RCC 7860 (cell line): ENCODE measurements around the gene CARD6.
"Not testable (repeated sequence)": the region's sequence is repeated elsewhere in the genome, so short reads cannot be mapped to it uniquely, and the experiment has no call there.

ENCODE experiments used
- DNase-seq: peaks from one replicate; pipeline ENCODE4 v3.0.0-alpha.2; 2015; ENCODE audit warnings: low spot score
- FAIRE-seq: peaks from 2 replicates; lab custom pipeline; 2012; peaks lifted over from hg19 to GRCh38; lab: Jason Lieb, UNC

The CARD6 gene

DNA sequence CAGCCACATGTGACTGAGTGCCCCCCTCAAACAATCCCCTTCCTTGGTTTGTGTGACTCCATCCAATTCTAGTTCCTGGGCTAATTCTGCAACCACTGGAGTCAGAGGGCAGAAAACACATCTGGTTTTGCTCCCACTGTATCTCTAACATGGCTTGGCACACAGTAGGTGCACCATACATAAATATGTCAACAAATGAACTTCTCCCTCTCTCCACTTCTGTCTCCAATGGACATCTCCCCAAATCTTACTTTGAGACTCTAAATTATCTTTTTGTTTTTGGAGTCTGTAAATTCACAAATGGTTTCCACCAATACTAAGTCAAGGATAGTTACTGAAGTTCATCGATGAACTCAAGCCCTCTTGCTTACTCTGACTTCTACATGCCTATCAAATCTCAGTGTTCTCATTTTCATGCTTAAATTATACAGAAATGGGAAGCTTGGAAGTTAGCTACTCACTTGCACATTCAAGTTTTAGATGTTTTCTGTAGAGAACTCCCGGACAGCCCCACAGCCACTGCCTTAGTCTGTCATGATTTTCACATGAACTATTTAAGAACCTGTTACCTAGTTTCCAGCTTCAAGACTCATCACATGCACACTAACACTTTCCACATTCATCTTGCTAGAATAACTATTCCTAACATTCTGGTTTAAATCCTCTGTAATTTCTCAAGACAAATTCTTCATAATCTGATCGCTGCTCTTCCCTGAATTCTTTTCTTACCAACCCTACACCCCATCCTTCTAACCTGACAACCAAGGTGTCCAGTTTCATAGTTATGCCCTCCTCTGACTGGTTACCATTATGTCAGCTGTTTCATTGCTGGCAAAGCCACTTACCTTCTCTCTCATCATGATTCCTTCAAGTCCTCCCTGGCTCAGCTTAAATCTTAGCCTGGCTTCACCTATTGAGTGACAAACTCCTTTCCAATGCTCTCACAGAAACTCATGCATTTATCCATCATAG, 12.2 kb upstream of the CARD6 start:
- FAIRE-seq (no peak), DNase-seq (no peak)

DNA sequence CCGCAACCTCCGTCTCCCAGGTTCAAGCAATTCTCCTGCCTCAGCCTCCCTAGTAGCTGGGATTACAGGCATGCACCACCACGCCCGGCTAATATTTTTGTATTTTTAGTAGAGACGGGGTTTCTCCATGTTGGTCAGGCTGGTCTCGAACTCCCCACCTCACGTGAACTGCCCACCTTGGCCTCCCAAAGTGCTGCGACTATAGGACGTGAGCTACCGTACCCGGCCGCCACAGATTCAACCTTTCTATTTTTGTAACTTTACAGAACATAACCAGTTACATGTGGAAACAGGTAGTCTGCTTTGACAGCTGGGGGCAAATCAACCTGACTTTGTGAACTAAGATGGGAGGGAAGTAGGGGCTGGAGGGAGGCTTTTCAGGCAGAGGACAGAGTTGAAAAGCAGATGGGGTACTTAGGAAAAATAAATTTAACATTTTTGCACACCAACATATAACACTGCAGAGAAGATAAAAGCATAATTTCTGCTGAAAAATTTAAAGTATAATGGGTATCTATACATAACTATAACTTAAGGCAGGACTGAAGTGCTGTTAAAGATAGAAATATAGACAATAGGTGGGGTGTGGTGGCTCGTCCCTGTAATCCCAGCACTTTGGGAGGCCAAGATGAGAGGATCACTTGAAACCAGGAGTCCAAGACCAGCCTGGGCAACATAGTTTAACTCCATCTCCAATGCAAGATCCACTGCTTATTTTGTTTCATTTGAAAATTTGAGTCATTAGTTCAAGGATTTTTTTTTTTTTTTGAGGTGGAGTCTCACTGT, 11.2 kb upstream of the CARD6 start:
- FAIRE-seq (no peak), DNase-seq (no peak)

DNA sequence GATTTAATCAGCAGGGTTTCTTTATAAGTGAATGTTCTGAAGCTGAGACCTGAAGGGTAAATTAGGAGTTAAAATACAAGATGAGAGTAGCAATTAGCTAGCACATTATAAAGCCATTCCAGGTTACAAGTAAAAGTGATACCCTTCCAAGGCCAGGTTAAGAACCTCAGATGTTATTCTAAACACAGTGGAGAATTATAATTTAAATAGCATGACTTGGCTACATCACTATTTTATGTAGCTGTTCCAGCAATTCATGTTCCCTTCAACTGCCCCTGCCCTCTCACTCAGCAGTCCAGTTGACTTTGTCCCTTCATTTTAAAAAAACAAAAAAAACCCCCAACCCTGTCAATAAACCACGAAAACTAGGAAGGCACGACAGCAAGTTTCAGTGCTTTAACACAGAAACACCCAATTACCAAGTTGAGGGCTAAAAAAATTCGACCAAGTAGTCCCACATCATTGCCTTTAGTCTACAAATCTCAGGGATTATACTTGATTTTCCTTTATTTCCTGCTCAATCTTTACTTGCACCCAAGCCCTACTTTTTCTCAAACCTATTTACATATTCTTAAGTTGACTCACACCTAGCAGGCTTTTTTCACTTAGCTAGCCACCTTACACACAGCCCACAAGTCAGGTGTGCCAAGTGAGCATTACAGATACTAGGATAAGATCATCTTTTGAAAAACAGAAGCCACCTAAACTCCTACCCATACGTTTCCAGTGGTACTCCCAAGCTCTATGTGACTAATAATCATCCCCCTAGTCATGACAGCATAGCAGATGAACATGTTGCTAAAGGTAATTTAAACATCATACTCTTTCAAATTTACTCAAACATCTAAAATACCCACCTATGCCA, 9.6 kb upstream of the CARD6 start:
- DNase-seq, result no peak
- FAIRE-seq, result no peak

DNA sequence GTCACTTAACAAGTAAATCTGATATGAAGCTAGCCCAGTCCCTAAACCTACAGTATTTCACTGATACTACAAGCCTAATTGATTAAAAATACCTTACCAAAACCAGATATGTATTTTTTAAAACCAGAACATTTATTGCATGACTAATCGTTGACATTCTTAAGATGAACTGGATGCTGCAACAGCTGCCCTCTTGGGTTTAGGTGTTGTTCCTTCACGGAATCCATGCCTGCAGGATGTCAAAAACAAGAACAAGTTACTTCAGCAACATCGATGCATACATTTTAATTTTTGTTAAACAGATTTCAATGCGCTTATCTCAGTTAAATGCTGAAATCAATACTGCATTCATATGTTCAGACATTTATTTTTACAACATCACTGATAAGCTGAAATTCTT, 8.8 kb upstream of the CARD6 start:
- DNase-seq (no peak), FAIRE-seq (no peak)

DNA sequence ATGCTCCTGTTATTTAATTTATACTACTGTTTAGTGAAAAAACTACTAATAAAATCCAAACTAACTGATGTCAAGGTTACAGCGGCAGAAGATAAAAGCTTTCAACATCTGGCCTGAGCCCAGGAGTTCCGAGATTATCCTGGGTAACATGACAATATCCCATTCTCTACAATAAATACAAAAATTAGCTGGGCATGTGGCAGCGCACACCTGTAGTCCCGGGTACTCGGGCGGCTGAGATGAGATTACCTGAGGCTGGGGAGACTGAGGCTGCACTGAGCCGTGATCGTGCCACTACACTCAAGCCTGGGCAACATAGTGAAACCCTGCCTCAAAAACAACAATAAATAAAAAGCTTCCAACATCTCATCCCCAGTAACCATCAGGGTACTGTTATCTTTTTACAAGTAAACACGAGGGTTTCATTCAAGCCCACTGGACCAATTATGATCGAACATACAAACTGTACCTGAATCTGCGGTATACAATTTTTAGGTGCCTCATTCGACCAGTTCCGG, 7.4 kb upstream of the CARD6 start:
- DNase-seq, result no peak
- no peak for FAIRE-seq

DNA sequence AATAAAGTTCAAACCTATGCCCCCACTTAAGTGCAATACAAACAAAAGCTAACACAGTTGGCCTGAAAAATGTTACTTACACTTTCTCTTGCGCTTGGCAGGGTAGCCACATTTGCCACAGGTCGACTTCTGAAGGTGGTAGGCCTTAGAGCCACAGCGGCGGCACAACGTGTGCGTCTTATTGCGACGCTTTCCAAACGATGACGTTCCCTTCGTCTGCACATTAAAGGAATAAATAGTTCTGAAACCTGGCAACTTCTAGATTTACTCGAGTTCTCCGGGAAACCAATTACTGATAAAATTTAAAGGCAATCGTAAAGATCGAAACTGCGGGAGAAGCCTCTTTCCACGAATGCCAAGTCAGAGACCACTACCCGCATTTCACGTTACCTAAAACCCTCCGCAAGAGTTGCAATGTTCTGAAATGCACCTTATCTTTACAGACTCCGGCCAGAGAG, 6.7 kb upstream of the CARD6 start:
- DNase-seq, result no peak
- no peak for FAIRE-seq

DNA sequence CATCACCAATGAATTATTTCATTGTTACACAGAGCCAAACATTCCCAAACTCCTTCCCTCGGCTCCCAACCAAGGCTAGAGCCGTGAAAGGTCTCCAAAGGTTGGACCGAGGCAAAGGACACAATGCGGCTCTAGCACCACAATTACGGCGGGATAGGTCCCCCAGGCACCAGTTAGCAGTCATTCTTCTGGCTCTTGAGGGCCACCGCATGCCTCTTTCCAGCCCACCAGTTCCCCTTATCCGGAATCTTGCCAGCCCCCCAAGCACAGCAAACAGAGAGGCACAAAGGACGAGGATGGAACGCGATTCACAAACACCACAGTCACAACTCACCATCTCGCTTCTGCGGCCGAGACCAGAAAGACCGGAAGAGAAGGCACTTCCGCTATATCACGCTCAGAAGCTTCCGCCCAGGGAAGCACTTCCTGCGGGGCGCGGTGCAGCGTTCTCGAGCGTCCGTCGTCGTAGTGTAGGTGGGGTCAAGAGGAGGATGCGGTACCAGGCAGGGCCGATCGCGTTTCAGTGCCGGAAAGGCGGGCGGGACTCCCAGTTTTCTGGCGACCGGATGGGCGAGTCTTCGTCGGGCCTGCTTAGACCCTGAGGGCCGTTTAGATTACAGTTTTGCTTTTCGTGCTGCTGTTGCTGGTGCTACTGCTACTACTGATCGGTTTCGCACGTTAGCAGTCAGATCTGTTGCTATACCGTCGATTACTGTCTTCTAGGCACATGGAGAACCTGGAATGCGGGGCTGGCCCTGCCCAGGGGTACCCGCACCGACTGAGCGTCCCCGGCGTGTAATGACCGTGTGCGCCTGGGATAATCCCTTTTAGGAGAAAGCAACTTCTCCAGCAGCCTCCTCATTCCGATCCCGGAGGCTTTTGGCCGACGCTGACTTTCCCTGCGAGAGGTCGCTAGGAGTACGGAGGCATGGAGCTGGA, 6.0 kb upstream of the CARD6 start, which contains the start of gene RPL37:
Gene RPL37 (minus strand): TSS at position 374 of the 939 bp plus-strand sequence. CDS start 37 bp downstream, at position 337.
- FAIRE-seq (peak; percentile 85), DNase-seq (peak; percentile 98)

DNA sequence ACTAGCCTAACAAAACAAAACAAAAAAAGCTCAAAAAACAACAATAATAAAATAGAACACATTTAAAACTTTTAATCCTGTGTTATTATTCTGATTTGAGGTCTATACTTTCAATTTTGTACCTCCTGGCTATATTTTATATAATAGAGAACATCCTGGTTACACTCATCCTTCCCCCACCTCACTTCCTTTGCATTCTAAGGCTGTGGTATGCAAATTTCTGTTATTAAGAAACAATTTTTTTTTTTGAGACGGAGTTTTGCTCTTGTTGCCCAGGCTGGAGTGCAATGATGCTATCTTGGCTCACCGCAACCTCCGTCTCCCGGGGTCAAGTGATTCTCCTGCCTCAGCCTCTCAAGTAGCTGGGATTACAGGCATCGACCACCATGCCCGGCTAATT, 3.1 kb upstream of the CARD6 start:
- DNase-seq (no peak), FAIRE-seq (no peak)

DNA sequence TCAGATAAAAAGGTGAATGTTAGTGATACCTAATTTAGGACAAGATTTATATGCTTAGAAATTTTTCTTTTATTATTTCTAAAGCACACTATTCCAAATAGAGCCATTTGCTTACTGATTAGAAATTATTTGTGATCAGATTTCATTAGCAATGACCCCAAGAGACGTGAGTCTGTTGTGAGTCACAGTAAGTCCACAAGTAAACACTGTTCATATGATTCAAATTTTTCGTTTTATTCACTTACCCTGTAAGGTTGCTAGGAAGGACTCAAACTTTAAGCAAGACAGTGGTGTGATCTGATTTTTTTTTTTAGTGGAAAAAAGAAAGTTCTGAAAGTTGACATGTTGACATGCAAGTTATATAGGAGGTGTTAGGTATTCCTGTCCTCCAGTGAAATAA, 1.2 kb downstream of the CARD6 start:
- DNase-seq (no peak), FAIRE-seq (no peak)

DNA sequence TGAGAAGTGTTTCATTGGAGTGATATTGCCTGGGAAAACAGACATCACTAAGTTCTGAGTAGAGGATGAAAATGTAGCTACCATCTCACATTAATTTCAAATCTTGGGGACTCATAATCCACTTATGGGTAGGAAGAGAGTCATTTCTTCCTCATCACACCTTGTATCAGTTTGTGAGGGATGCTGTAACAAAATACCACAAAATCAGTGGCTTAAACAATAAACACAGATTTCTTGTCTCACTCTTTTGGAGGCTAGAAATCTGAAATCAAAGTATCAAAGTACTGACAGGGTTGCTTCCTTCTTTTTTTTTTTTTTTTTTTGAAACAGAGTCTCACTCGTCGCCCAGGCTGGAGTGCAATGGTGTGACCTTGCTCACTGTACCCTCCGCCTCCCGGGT, 3.4 kb downstream of the CARD6 start:
- FAIRE-seq (no peak), DNase-seq (no peak)

DNA sequence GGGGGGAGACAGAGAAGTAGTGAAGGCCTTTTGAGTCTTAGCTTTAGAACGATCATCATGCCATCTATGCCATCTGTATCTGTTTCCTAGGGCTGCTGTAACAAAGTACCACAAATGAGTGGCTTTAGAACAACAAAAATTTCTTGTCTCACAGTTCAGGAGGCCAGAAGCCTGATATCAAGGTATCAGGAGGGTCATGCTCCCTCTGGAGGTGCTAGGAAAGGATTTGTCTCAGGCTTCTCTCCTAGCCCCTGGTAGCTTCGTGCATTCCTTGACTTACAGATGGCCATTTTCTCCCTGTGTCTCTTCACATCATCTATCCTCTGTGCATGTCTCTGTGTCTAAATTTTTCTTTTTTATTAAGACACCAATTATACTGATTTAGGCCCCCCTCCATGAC, 5.2 kb downstream of the CARD6 start:
- no peak for FAIRE-seq

DNA sequence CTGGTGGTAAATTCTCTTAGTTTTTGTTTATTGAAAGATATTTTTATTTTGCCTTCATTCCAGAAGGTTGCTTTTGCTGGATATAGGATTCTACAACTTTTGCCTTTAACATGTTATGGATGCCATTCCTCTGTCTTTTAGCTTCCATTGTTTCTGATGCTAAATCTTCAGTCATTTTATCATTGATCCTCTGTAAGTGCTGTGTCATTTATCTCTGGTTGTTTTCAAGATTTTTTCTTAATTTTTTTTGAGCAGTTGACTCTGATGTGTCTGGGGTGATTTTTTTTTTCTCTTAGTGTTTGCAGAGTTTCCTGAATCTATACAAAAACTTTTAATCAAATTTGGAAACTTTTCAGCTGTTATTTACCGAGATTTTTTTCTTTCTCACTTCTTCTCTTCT, 6.4 kb downstream of the CARD6 start:
- FAIRE-seq, result no peak
- no peak for DNase-seq

More for the DNA sequence above, 5.2 kb downstream of the CARD6 start:
- DNase-seq, result no peak

DNA sequence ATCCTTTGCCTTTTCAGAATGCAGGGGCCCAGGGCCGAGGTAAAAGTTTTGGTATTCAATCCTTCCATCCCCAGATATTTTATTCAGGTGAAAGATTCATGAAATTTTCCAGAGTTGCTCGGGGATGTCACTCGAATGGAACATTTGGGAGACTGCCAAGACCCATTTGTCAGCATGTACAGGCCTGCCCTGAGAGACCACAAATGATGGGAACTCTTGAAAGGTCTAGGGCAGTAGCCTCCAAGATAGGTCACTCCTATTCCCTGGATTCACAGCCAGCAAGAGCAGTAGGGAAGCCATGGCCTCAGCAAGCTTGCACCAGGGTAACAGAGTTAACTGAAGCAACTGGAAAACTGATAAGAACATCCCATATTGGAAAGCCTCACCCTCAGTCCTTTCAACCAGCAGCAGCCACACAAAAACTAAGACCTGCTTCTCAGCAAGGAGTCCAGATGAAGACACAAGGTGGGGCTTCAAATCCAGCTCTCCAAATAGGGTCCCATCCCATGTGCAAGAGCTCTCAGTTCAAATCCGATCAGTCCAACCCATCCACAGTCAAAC, 12.5 kb downstream of the CARD6 start:
- FAIRE-seq, result peak; percentile 83
- DNase-seq, result peak; percentile 62

DNA sequence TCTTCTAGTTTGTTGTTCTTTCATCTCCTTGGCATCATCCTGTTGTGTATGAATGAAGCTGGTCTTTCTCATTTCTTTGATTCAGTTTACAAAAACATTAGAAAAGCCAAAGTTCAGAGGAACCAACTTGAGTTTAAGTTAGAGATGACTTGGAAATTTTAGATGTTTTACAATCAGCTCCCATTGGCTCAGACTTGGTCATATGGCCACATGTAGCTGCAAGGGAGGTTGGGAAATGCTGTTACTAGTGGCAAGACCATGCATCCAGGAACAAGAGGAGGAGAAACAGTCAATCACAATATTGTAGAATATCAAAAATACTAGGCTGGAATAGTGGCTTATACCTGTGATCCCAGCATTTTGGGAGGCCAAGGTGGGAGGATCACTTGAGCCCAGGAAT, 19.5 kb downstream of the CARD6 start:
- DNase-seq (no peak), FAIRE-seq (no peak)

DNA sequence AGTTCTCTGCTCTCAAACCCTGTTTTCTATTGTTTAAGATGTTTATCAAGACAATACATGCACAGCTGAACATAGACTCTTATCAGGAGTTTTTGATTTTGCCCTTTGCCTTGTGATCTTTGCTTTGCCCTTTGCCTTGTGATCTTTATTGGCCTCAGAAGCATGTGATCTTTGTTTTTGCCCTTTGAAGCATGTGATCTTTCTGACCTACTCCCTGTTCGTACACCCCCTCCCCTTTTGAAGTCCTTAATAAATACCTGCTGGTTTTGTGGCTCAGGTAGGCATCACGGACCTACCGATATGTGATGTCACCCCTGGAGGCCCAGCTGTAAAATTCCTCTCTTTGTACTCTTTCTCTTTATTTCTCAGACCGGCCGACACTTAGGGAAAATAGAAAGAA, 23.8 kb downstream of the CARD6 start:
- not testable (repeated sequence) for DNase-seq, FAIRE-seq

DNA sequence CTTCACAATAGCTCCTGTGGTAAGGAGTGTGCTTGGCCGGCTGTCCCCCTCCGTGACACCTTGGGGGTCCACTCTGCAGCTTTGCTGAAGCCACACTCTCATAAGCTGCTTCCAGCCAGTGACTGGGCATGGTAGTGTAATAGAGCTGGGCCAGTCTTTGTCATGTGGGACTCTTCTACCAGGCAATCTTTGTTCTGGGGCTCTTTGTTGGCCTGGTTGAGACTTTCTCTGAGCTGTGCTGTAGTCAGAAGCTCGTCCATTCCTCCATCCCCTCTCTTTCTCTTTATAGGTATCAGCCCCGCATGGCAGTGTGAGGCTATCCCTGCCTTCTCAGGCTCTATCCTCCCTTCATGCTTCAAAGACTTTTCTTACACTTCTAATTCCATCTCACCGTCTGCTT, 25.7 kb downstream of the CARD6 start:
- FAIRE-seq (no peak), DNase-seq (no peak)

DNA sequence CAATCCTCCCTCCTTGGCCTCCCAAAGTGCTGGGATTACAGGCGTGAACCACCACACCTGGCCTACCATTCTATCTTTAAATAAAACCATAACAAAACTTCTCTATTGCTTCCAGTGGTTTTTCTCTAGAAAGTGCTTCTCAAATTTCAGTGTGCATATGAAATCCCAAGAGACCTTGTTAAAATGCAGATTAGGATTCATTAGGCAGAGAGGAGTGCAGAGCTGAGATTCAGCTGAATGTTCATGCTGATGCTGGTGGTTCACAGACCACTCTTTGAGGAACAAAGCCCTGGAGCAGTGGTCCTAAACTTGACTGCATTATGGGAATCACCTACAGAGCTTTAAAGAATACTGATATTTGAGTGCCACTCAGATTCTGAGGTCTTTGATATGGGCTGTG, 28.2 kb downstream of the CARD6 start:
- no peak for FAIRE-seq
- no peak for DNase-seq

DNA sequence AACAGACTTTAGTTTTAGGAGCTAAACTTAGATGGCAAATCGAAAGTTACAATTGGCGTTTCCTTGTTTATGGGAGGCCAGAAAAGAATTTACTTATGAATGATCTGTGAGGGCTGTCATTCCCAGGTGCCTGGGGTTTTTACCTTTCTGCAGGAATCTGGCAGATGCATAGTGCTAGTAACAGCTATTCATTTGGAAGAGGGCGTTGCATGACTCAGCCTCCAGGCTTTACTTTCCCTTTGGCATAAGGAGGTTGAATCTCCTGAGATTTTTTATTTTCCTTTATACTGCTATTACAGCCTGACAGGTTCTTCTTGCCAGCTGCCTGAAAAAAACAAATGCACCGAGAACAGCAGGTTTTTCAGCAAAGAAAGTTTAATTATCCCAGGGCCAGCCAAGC, 30.0 kb downstream of the CARD6 start:
- DNase-seq (no peak), FAIRE-seq (no peak)

DNA sequence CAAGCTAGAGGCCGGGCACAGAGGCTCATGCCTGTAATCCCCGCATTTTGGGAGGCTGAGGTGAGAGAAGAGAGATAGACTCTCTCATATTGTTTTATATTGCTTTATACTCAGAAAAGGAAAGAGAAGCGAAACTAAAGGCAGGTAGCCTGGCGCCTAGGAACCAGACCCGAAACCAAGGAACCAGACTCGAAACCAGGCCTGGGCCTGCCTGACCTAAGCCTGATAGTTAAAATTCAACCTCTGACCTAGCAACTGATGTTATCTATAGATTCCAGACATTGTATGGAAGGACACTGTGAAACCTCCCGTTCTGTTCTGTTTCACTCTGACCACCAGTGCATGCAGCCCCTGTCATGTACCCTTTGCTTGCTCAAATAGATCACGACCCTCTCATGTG, 31.1 kb downstream of the CARD6 start:
- FAIRE-seq, DNase-seq: not testable (repeated sequence)
